Activated naive CD8-positive, alpha-beta T cell treated with anti-CD3 and anti-CD28 coated beads, Interleukin-2, amount 50 U/mL, for 24 hours (primary cell): ENCODE results near the gene RBMY1F.
"Not testable (repeated sequence)": the region's sequence is repeated elsewhere in the genome, so short reads cannot be mapped to it uniquely, and the experiment has no call there.

Source experiments
- ATAC-seq: fragments of 150-1000 bp; cut with Tn5 transposase; one replicate; pipeline ENCODE4 v1.10.0; 2021
- DNase-seq: peaks from one replicate; pipeline ENCODE4 v3.0.0; 2021
- H3K27ac Mint-ChIP-seq: one replicate; pipeline ENCODE4 v1.8.0; 2021; ENCODE audit warnings: mild to moderate bottlenecking, mixed read lengths
- H3K27me3 Mint-ChIP-seq: one replicate; pipeline ENCODE4 v1.8.0; 2021; ENCODE audit warnings: mixed read lengths
- H3K36me3 Mint-ChIP-seq: one replicate; pipeline ENCODE4 v1.8.0; 2021; ENCODE audit warnings: low read depth, mixed read lengths
- H3K4me1 Mint-ChIP-seq: one replicate; pipeline ENCODE4 v1.8.0; 2021; ENCODE audit warnings: mixed read lengths
- H3K4me3 Mint-ChIP-seq: one replicate; pipeline ENCODE4 v1.8.0; 2021; ENCODE audit warnings: mild to moderate bottlenecking, moderate library complexity, mixed read lengths
- H3K9me3 Mint-ChIP-seq: one replicate; pipeline ENCODE4 v1.8.0; 2021; ENCODE audit warnings: mixed read lengths

RBMY1F gene

DNA sequence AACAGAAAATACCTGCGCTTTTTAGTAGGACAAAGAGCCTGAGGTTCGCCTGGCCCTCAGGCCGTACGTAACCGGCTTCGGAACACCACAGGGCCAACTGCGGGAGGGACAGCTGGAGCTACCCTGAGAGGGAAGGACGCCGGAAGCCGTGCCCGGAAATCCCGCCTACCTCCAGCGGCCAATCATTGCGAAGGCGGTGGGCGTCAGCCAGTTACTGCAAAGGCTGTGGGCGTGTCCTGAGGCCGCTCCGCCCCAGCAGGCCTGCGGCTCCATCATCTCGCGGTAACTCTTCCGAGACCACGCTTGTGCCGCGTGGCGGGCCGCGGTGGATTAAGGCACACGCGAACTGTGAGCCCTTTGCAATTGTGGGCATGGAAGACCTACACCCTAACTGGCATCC lies at the start of gene RBMY1F:
Gene RBMY1F (minus strand): TSS at position 101 of the 400 bp plus-strand sequence. CDS start 1,954 bp downstream, outside the sequence.
- H3K27ac Mint-ChIP-seq, H3K9me3 Mint-ChIP-seq, DNase-seq, H3K4me1 Mint-ChIP-seq, H3K4me3 Mint-ChIP-seq, ATAC-seq, H3K27me3 Mint-ChIP-seq, H3K36me3 Mint-ChIP-seq: not testable (repeated sequence)

DNA sequence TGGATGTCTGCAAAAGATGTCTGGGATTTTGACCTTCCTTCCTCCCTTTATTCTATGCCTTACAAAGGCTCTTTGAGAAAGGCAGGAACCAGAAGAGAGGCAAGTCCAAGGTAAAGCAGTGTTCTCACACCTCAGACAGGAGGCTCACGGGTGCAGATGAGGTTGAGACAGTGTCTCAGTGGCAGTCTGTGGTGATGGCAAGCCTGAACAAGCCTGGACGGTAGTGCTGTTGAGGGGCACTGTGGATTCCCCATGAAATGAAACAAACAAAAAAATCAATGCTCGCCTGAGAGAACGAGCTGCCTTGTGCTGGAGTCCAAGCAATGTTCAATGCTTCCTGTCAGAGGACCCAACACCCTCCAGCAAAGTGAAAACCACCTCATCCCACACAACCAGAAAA lies 31.6 kb downstream of the RBMY1F start:
- H3K4me3 Mint-ChIP-seq, H3K27ac Mint-ChIP-seq, ATAC-seq, H3K9me3 Mint-ChIP-seq, H3K4me1 Mint-ChIP-seq, DNase-seq, H3K27me3 Mint-ChIP-seq, H3K36me3 Mint-ChIP-seq: not testable (repeated sequence)

DNA sequence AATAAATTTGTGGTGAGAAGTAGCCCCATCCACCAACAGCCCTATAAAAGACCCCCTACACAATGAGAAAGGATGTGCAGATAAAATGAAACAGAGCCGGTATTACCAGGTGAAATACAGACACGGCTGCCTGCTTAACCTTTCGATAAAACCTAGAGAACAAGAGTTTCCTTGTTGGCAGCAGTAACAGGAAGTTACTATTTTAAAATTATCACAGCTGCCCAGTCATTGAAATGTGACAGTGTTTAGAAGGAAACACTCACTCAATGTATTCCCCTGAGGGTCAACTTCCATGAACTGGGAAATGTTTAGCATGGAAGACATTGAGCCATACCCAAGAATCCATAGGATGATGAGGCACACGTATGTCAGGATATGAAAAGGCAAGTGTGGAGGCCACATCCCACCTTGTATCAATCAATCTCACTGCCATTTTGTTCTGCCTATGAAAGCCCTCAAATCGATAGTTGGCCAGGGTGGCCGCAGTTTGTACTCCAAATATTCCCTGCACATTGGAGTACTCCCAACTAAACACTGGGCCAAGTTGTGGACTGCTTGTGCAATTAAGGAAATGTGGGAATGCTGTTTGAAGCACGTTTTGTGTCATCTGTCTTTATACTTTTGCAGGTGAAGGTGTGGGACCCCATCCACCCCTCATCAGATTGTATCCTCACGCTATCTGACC lies 41.6 kb downstream of the RBMY1F start:
- not testable (repeated sequence) for H3K4me3 Mint-ChIP-seq, H3K36me3 Mint-ChIP-seq, ATAC-seq, H3K27ac Mint-ChIP-seq, DNase-seq, H3K27me3 Mint-ChIP-seq, H3K4me1 Mint-ChIP-seq, H3K9me3 Mint-ChIP-seq

DNA sequence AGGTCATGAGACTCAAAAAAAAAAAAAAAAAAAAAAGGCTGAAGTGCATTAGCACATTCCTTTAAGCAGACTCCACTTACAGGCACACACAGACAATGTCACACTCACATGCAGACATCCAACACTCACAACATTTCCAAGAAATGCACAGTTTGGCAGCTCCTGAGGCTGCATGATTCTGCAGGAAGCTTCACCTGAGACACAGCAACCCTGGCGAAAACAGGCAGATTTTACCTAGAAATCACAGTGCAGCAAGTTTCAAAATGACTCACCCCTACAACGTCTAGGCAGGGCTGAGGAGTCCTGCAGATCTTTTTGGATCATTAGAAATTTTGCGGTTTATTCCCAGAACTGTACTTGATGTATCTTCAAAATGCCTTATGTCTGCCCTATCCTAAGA lies 48.0 kb downstream of the RBMY1F start:
- DNase-seq, ATAC-seq, H3K27me3 Mint-ChIP-seq, H3K9me3 Mint-ChIP-seq, H3K4me3 Mint-ChIP-seq, H3K4me1 Mint-ChIP-seq, H3K27ac Mint-ChIP-seq, H3K36me3 Mint-ChIP-seq: not testable (repeated sequence)

GRCh38 chrY:22130494-22130893 lies 52.2 kb downstream of the RBMY1F start:
- H3K27ac Mint-ChIP-seq: not testable (repeated sequence)

More at GRCh38 chrY:22130494-22130893, 52.2 kb downstream of the RBMY1F start:
- not testable (repeated sequence) for DNase-seq, H3K36me3 Mint-ChIP-seq, H3K9me3 Mint-ChIP-seq, H3K4me3 Mint-ChIP-seq, H3K4me1 Mint-ChIP-seq, ATAC-seq, H3K27me3 Mint-ChIP-seq
